SK-N-MC (cell line): ENCODE data around the gene ATP6V1D.

ENCODE experiments used
- EZH2 ChIP-seq: fragments of 200-600 bp; sonication (generic); IDR thresholded peaks from one replicate; pipeline ENCODE4 v1.6.1; 2017; ENCODE audit warnings: antibody characterized with exemption
- FOXP2 ChIP-seq: optimal IDR thresholded peaks from 2 replicates; pipeline ENCODE3; 2011; ENCODE audit warnings: mild to moderate bottlenecking, moderate library complexity; ENCODE audit not compliant: insufficient read depth; ENCODE audit errors: extremely low read length, control extremely low read depth
- POLR2AphosphoS5 ChIP-seq: IDR thresholded peaks from 2 replicates; pipeline ENCODE4 v1.6.1; 2012; ENCODE audit warnings: mild to moderate bottlenecking, low read depth, low read length, borderline replicate concordance

GRCh38 chr14:67332468-67332867 lies 27.1 kb downstream of the ATP6V1D start:
- TF ChIP-seq EZH2 (no peak), POLR2AphosphoS5 (no peak), FOXP2 (no peak)
